Osteoblast (primary cell): ENCODE measurements around the gene KRT8. TPM values are rescaled to one million over a fixed set of nuclear protein-coding genes. Genes with fewer than 3 reads are reported as not detected.
A peak's percentile ranks its signal among the peaks of the same experiment; 100 is the strongest.

Experiments
- DNase-seq: peaks from one replicate; pipeline ENCODE4 v3.0.0; 2011; ENCODE audit warnings: low spot score, mixed read lengths; ENCODE audit not compliant: insufficient read length; ENCODE audit errors: missing footprints
- H2AFZ ChIP-seq: 2 replicates; pipeline ENCODE4 v1.6.0; 2011; ENCODE audit warnings: mild to moderate bottlenecking, low read length
- H3K27ac ChIP-seq: 2 replicates; pipeline ENCODE4 v1.5.1; 2011; ENCODE audit warnings: mild to moderate bottlenecking, low read depth, low read length, moderate library complexity
- H3K27me3 ChIP-seq: 2 replicates; pipeline ENCODE4 v1.6.0; 2012; ENCODE audit warnings: mild to moderate bottlenecking, control low read depth, inconsistent platforms, low read length, moderate library complexity; ENCODE audit not compliant: insufficient read depth
- H3K36me3 ChIP-seq: 2 replicates; pipeline ENCODE4 v1.5.1; 2011; ENCODE audit warnings: mild to moderate bottlenecking, low read length, control low read depth, moderate library complexity; ENCODE audit not compliant: insufficient read depth
- H3K4me1 ChIP-seq: 2 replicates; pipeline ENCODE4 v1.5.1; 2011; ENCODE audit warnings: mild to moderate bottlenecking, low read length, control low read depth, moderate library complexity; ENCODE audit not compliant: insufficient read depth
- H3K4me2 ChIP-seq: 2 replicates; pipeline ENCODE4 v1.6.0; 2011; ENCODE audit warnings: mild to moderate bottlenecking, low read length; ENCODE audit not compliant: insufficient read depth
- H3K4me3 ChIP-seq: fragments of 200-600 bp; sonication (generic); 3 replicates; pipeline ENCODE4 v1.5.1; 2012; ENCODE audit warnings: mild to moderate bottlenecking, low read length, inconsistent platforms; ENCODE audit not compliant: insufficient read depth
- H3K79me2 ChIP-seq: 2 replicates; pipeline ENCODE4 v1.6.0; 2012; ENCODE audit warnings: mild to moderate bottlenecking, low read length, control low read depth, inconsistent platforms; ENCODE audit not compliant: insufficient read depth
- H3K9me3 ChIP-seq: 2 replicates; pipeline ENCODE4 v1.5.1; 2011; ENCODE audit warnings: low read depth, low read length, control low read depth
- H4K20me1 ChIP-seq: 2 replicates; pipeline ENCODE4 v1.6.0; 2012; ENCODE audit warnings: mild to moderate bottlenecking, low read length, control low read depth; ENCODE audit not compliant: insufficient read depth
- total RNA-seq: library from RNA; depleted of rRNA; stranded (reverse); fragments of >200 nt; gene quantifications from 2 replicates; pipeline ENCODE4 v1.2.3, GENCODE V29; 2012
- TF ChIP-seq, protein P1 (sequence below): IDR thresholded peaks from 2 replicates; pipeline ENCODE4 v1.5.1; 2011; ENCODE audit warnings: mild to moderate bottlenecking, low read depth, low read length, moderate library complexity; ENCODE audit errors: extremely low read depth

KRT8 gene
- total RNA-seq, 1 donor: 5.1 TPM

- Histone ChIP-seq H3K4me3 (no peak overlapping the region), H3K4me1 (no peaks in the 10 kb centered on the region), H3K36me3 (no peaks in the 10 kb centered on the region), H3K9me3 (no peaks in the 10 kb centered on the region), H3K27ac (no peak overlapping the region), H2AFZ (no peak overlapping the region), H3K4me2 (no peak overlapping the region), H4K20me1 (no peaks in the 10 kb centered on the region), H3K27me3 (peaks cover 4% of the 10 kb centered on the region), H3K79me2 (no peaks in the 10 kb centered on the region)
- DNase-seq: peak; percentile 57
- TF ChIP-seq, protein P1, sequence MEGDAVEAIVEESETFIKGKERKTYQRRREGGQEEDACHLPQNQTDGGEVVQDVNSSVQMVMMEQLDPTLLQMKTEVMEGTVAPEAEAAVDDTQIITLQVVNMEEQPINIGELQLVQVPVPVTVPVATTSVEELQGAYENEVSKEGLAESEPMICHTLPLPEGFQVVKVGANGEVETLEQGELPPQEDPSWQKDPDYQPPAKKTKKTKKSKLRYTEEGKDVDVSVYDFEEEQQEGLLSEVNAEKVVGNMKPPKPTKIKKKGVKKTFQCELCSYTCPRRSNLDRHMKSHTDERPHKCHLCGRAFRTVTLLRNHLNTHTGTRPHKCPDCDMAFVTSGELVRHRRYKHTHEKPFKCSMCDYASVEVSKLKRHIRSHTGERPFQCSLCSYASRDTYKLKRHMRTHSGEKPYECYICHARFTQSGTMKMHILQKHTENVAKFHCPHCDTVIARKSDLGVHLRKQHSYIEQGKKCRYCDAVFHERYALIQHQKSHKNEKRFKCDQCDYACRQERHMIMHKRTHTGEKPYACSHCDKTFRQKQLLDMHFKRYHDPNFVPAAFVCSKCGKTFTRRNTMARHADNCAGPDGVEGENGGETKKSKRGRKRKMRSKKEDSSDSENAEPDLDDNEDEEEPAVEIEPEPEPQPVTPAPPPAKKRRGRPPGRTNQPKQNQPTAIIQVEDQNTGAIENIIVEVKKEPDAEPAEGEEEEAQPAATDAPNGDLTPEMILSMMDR: no peak
Observed at GRCh38 chr12:52896190-52897100, 8.4 kb downstream of the KRT8 start.

DNA sequence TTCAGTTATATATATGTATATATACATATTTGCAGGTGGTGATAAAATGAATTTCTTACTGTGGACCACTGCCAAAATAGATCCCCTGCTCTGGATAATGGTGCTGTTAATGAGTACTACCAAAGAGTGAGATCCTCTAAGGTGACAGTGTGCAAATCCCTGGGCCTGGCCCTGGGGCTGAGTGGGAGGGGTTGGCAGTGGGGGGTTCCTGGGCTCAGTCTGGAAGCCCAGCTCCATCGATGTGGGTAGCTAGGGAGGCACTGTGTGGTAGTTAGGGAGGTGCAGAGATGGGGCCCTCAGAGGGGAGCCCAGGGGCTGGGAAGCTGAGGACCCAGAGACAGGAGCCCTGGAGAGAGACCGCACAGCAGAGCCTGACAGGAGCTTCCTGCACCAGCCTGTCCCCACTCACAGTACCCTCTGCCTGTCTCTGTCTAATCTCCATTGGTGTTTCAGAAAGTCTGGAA lies 9.1 kb downstream of the KRT8 start:
- H3K4me3 ChIP-seq: no peak overlapping the region
- H3K4me2 ChIP-seq: no peak overlapping the region
- peaks cover 4% of the 10 kb centered on the region for H3K27me3 ChIP-seq
- no peaks in the 10 kb centered on the region for H3K36me3 ChIP-seq
- TF ChIP-seq, protein P1: no peak
- H2AFZ ChIP-seq: no peak overlapping the region
- H3K4me1 ChIP-seq: no peaks in the 10 kb centered on the region
- H3K27ac ChIP-seq: no peak overlapping the region
- H4K20me1 ChIP-seq: no peaks in the 10 kb centered on the region
- H3K9me3 ChIP-seq: no peaks in the 10 kb centered on the region
- H3K79me2 ChIP-seq: no peaks in the 10 kb centered on the region
- DNase-seq: no peak

DNA sequence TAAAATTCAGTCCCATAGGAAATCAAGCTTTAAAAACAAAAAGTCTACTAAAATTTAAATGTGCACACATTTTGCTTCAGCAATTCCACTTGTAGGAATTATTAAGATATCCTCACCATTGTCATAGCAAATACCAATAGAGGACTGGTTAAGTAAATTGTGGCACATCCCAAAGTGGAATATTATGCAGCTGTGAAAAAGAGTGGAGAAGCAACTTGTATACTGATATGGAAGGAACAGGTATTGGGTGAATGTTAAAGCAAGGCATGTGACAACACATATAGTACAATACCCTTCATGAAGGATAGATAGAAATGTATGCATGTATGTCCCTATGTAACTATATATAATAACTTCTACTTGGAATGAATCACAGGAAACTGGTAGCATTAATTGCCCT lies 11.9 kb downstream of the KRT8 start:
- Histone ChIP-seq H3K4me2 (no peak overlapping the region), H3K27me3 (peaks cover 4% of the 10 kb centered on the region), H3K4me3 (no peak overlapping the region), H3K27ac (no peak overlapping the region), H3K79me2 (no peaks in the 10 kb centered on the region), H3K9me3 (no peaks in the 10 kb centered on the region), H2AFZ (no peak overlapping the region), H4K20me1 (no peaks in the 10 kb centered on the region), H3K36me3 (no peaks in the 10 kb centered on the region), H3K4me1 (no peaks in the 10 kb centered on the region)
- TF ChIP-seq, protein P1: no peak
- no peak for DNase-seq

- TF ChIP-seq, protein P1: no peak
- no peak overlapping the region for H3K4me3 ChIP-seq
- H3K4me1 ChIP-seq: no peaks in the 10 kb centered on the region
- no peak overlapping the region for H2AFZ ChIP-seq
- H3K27ac ChIP-seq: no peak overlapping the region
- H3K79me2 ChIP-seq: no peaks in the 10 kb centered on the region
- H3K4me2 ChIP-seq: no peak overlapping the region
- no peaks in the 10 kb centered on the region for H4K20me1 ChIP-seq
- no peaks in the 10 kb centered on the region for H3K9me3 ChIP-seq
- peak; percentile 41 for DNase-seq
- no peaks in the 10 kb centered on the region for H3K36me3 ChIP-seq
- peaks cover 4% of the 10 kb centered on the region for H3K27me3 ChIP-seq
Observed at GRCh38 chr12:52892207-52892852, 12.5 kb downstream of the KRT8 start.
